Vagina (tissue), 2 donors: ENCODE data around the gene TBCD. TPM values are rescaled to one million over a fixed set of nuclear protein-coding genes. Genes with fewer than 3 reads are reported as not detected.
A peak's percentile ranks its signal among the peaks of the same experiment; 100 is the strongest.

Experiments used
- DNase-seq, 2 donors: peaks; one replicate each; pipeline ENCODE4 v3.0.0-alpha.2; 2017; ENCODE audit errors: extremely low spot score in 2 of 2
- H3K27ac ChIP-seq: fragments of 200-600 bp; sonication (generic); one replicate; pipeline ENCODE4 v1.5.1; 2019
- H3K27me3 ChIP-seq: fragments of 200-600 bp; sonication (generic); one replicate; pipeline ENCODE4 v1.5.1; 2019
- H3K36me3 ChIP-seq, 2 donors: fragments of 200-600 bp; sonication (generic); one replicate each; pipeline ENCODE4 v1.5.1; 2017 to 2019
- H3K4me1 ChIP-seq: fragments of 200-600 bp; sonication (generic); one replicate; pipeline ENCODE4 v1.5.1; 2019
- H3K4me3 ChIP-seq, 2 donors: fragments of 200-600 bp; sonication (generic); 1 replicate in 1 of 2; 2 replicates in 1 of 2; pipeline ENCODE4 v1.5.1; 2016 to 2019
- H3K9me3 ChIP-seq: fragments of 200-600 bp; sonication (generic); one replicate; pipeline ENCODE4 v1.5.1; 2019
- POLR2A ChIP-seq, 2 donors: fragments of 450-650 bp; IDR thresholded peaks; one replicate each; pipeline ENCODE4 v1.6.1; 2017; ENCODE audit warnings: antibody characterized with exemption in 2 of 2, mild to moderate bottlenecking in 2 of 2, moderate library complexity in 2 of 2
- POLR2AphosphoS5 ChIP-seq, 2 donors: sonication (generic); formaldehyde crosslinking; IDR thresholded peaks; one replicate each; pipeline ENCODE4 v1.9.0; 2017; ENCODE audit warnings: antibody characterized with exemption in 2 of 2, mild to moderate bottlenecking in 2 of 2, low read depth in 1 of 2; ENCODE audit not compliant: insufficient read depth in 1 of 2
- intact Hi-C: fragments of 100-400 bp; cut with DNase I; formaldehyde crosslinking; loops from one replicate; pipeline ENCODE4 v1.15.1; 2023
- total RNA-seq: library from RNA; depleted of rRNA; stranded (reverse); fragments of >200 nt; gene quantifications from one replicate; pipeline ENCODE4 v1.2.3, GENCODE V29; 2016
- TF ChIP-seq, protein P1 (sequence below), 3 experiments: fragments of 450-650 bp in 2 of 3; fragments of 200-600 bp in 1 of 3; sonication (generic) in 1 of 3; IDR thresholded peaks; one replicate each; pipeline ENCODE4 v1.5.1; 2017 to 2019; ENCODE audit warnings: antibody characterized with exemption in 3 of 3, mild to moderate bottlenecking in 2 of 3, moderate library complexity in 2 of 3

The TBCD gene
- total RNA-seq, 1 donor from 2014 or later = 79.3 TPM

DNA sequence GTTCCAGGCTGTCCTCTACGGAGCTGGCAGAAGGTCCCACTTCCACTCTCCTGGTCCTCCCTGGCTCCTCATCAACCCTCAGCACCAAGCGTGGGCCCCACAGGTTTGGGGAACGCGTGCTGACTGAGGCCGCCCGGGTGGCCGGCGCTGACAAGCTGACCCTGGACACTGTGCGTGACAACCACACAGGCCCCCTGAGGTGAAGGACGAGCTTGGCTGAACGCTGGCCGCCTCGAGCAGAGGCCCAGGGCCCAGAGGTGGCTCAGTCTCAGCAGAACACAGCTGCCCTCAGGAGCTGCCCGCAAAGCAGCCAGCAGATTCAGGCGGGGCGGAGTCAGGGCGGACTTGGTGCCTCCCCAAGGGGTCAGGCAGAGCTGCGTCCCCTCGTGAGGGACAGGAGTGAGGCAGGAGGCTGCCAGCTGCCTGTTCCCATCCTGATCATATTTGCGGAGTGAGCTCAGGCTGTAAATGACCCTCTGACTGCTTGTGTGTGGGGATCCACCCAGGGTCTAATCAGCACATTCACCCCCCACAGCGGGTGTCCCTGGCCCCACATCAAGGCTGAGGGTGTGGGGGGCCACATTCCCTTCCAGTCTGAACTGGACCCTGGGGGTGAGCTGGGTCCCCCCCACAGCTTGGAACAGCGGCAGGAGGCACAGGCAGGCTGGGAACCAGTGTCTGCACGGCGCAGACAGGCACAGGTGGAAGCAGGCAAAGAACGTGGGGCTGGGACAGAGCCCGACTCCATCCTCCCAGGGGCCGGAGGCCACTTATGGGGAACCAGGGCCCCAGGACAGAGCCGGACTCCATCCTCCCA lies 222.5 kb downstream of the TBCD start:
- intact Hi-C loops = no loop called here
- TF ChIP-seq POLR2A (IDR thresholded peaks at IDR 0.05) (no peak), POLR2AphosphoS5 (IDR thresholded peaks at IDR 0.05; ENCODE audit: insufficient read depth in 1 of 2, low read depth in 1 of 2) (peak in 1 of 2 donors; percentile 16)
- TF ChIP-seq, protein P1, sequence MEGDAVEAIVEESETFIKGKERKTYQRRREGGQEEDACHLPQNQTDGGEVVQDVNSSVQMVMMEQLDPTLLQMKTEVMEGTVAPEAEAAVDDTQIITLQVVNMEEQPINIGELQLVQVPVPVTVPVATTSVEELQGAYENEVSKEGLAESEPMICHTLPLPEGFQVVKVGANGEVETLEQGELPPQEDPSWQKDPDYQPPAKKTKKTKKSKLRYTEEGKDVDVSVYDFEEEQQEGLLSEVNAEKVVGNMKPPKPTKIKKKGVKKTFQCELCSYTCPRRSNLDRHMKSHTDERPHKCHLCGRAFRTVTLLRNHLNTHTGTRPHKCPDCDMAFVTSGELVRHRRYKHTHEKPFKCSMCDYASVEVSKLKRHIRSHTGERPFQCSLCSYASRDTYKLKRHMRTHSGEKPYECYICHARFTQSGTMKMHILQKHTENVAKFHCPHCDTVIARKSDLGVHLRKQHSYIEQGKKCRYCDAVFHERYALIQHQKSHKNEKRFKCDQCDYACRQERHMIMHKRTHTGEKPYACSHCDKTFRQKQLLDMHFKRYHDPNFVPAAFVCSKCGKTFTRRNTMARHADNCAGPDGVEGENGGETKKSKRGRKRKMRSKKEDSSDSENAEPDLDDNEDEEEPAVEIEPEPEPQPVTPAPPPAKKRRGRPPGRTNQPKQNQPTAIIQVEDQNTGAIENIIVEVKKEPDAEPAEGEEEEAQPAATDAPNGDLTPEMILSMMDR (IDR thresholded peaks at IDR 0.05) = no peak
- H3K4me3 ChIP-seq = no peak overlapping the region
- H3K9me3 ChIP-seq = no peaks in the 10 kb centered on the region
- no peak overlapping the region for H3K27ac ChIP-seq
- DNase-seq = peak; percentile 58 to 95
- no peaks in the 10 kb centered on the region for H3K27me3 ChIP-seq
- H3K36me3 ChIP-seq = no peaks in the 10 kb centered on the region
- no peaks in the 10 kb centered on the region for H3K4me1 ChIP-seq

DNA sequence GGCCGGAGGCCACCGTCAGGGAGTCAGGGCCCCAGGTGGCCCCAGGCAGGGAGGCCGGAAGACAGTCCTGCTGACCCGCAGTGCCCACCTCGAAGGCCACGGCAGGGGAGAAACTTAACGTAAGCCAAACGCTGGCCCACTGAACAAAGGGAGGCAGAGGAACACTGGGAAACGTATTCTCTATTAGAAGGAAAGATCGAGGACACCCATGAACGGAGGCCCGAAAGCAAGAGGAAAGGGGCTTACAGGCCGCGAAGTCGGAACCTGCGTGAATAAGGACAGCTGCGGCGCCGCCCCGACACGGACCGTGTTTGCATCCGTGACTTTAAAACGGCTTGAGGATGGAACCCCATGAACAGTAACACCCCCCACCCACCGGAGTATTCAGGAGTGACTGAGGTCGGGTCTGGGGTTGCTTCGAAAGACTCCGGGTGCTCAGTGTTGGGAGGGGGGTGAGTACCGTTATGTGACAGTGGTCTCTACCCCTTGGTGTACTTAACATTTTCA lies 225.2 kb downstream of the TBCD start:
- no peaks in the 10 kb centered on the region for H3K9me3 ChIP-seq
- no peaks in the 10 kb centered on the region for H3K27me3 ChIP-seq
- TF ChIP-seq POLR2A (IDR thresholded peaks at IDR 0.05) (no peak), POLR2AphosphoS5 (IDR thresholded peaks at IDR 0.05; ENCODE audit: insufficient read depth in 1 of 2, low read depth in 1 of 2) (no peak)
- TF ChIP-seq, protein P1 (IDR thresholded peaks at IDR 0.05) = no peak
- no peak overlapping the region for H3K4me3 ChIP-seq
- H3K27ac ChIP-seq = no peak overlapping the region
- peak in 1 of 2 donors; percentile 37 for DNase-seq
- H3K4me1 ChIP-seq = no peaks in the 10 kb centered on the region
- H3K36me3 ChIP-seq = no peaks in the 10 kb centered on the region
- intact Hi-C loops = no loop called here

DNA sequence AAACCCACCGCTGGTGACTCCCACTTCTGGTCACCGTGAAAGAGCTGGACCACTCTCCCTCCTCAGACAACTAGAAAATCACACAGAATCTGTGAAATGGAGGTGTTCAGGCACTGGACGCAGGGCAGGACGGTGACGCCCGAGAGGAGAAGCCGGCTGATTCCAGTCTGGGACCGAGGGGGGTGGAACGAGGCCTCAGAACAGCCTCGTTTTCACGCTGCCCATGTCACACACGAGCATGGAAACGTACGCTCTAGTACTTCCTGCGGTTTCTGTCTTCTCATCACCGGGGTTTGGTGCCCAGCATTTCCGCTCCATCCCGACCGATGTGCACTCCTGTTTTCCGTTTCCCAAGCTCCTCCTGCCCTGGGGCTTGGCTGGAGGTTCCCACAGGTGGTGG lies 225.7 kb downstream of the TBCD start:
- Histone ChIP-seq H3K4me3 (no peak overlapping the region), H3K4me1 (no peaks in the 10 kb centered on the region), H3K27ac (no peak overlapping the region), H3K36me3 (no peaks in the 10 kb centered on the region), H3K9me3 (no peaks in the 10 kb centered on the region), H3K27me3 (no peaks in the 10 kb centered on the region)
- intact Hi-C loops = no loop called here
- DNase-seq = peak; percentile 42 to 85
- TF ChIP-seq POLR2AphosphoS5 (IDR thresholded peaks at IDR 0.05; ENCODE audit: insufficient read depth in 1 of 2, low read depth in 1 of 2) (no peak), POLR2A (IDR thresholded peaks at IDR 0.05) (no peak)
- TF ChIP-seq, protein P1 (IDR thresholded peaks at IDR 0.05) = no peak

DNA sequence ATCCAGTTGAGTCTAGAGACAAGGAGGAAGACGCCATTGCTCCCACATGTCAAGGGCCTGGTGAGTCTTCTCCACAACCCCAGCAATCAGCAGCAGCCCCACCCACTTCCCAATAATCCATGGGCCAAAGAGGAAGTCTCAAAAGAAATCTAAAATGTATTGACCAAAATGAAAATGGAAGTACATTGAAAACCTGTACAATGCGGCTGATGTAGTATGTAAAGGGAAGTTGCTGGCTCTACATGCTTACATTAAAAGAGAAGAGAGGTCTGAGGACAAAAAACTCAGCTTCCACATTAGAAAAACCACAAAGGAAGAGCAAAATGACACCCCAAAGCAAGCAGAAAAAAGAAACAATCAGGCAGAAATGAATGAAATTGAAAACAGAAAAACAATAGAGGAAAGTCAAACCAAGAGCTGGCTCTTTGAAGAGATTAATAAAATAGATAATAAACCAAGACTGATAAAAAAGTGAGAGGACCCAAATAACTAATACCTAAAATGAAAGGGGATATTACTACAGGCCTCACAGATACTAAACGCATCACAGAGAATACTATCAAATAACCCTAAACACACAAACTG lies 227.0 kb downstream of the TBCD start:
- no peaks in the 10 kb centered on the region for H3K4me1 ChIP-seq
- DNase-seq = no peak
- TF ChIP-seq POLR2AphosphoS5 (IDR thresholded peaks at IDR 0.05; ENCODE audit: insufficient read depth in 1 of 2, low read depth in 1 of 2) = no peak
- TF ChIP-seq, protein P1 (IDR thresholded peaks at IDR 0.05) = no peak
- no peak for TF ChIP-seq POLR2A (IDR thresholded peaks at IDR 0.05)
- no peaks in the 10 kb centered on the region for H3K9me3 ChIP-seq
- no peak overlapping the region for H3K4me3 ChIP-seq
- intact Hi-C loops = no loop called here
- H3K27me3 ChIP-seq = no peaks in the 10 kb centered on the region
- H3K36me3 ChIP-seq = no peaks in the 10 kb centered on the region
- no peak overlapping the region for H3K27ac ChIP-seq

DNA sequence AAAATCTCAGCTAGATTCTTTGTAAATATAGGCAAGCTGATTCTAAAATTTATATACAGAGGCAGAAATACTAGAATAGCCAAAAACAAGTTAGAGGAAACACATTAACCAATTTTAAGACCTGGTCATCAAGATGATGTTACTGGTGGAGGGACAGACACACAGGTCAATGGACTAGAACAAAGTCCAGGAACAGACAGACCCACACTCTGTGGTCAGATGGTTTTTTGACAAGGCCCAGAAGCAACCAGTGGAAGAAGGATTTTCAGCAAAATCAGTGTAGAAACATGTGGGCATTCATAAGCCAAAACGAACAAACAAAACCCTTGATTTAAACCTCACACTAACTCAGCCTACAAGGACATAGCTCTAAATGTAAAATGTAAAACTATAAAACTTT lies 227.9 kb downstream of the TBCD start:
- TF ChIP-seq POLR2A (IDR thresholded peaks at IDR 0.05) (no peak), POLR2AphosphoS5 (IDR thresholded peaks at IDR 0.05; ENCODE audit: insufficient read depth in 1 of 2, low read depth in 1 of 2) (no peak)
- TF ChIP-seq, protein P1 (IDR thresholded peaks at IDR 0.05) = no peak
- no peaks in the 10 kb centered on the region for H3K9me3 ChIP-seq
- no peaks in the 10 kb centered on the region for H3K27me3 ChIP-seq
- intact Hi-C loops = no loop called here
- H3K36me3 ChIP-seq = no peaks in the 10 kb centered on the region
- no peak overlapping the region for H3K27ac ChIP-seq
- no peak overlapping the region for H3K4me3 ChIP-seq
- no peak for DNase-seq
- H3K4me1 ChIP-seq = no peaks in the 10 kb centered on the region
